SK-N-SH (cell line): ENCODE measurements around the gene SCYGR6.

Experiments
- YY1 ChIP-seq: IDR thresholded peaks from 2 replicates; pipeline ENCODE4 v1.4.0; 2012; ENCODE audit warnings: low read depth, mild to moderate bottlenecking
- TF ChIP-seq, protein P1 (sequence below): fragments of 200-600 bp; sonication (generic); IDR thresholded peaks from 2 replicates; pipeline ENCODE4 v1.6.1; 2017; ENCODE audit warnings: antibody characterized with exemption, mild to moderate bottlenecking, moderate library complexity

DNA sequence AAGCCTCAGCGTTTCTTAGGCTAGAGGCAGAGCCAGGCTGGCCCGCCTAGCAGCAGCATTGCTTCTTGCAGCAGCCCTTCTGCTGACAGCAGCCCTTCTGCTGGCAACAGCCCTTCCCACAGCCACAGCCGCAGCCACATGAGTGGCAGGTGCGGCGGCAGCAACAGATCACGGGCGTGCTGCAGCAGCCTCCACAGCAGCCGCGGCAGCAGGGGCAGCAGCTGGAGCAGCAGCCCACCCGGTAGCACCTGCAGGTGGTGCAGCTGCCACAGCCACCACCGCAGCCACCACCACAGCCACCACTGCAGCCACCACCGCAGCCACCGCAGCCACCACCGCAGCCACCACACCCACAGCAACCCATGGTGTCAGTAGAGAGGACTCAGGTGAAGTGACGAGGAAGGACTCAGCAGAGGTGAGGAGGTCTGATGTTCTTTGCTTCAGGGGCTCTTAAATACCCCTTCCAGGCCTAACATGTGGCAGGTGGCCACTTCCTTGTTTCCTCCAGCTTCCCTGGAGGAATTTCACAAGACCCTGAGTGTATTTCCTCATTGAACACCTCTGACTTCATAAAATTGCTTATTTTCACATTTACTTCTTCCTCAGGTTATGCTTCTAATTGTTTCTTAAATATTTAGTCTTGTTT is at the start of gene SCYGR6:
- TF ChIP-seq, protein P1, sequence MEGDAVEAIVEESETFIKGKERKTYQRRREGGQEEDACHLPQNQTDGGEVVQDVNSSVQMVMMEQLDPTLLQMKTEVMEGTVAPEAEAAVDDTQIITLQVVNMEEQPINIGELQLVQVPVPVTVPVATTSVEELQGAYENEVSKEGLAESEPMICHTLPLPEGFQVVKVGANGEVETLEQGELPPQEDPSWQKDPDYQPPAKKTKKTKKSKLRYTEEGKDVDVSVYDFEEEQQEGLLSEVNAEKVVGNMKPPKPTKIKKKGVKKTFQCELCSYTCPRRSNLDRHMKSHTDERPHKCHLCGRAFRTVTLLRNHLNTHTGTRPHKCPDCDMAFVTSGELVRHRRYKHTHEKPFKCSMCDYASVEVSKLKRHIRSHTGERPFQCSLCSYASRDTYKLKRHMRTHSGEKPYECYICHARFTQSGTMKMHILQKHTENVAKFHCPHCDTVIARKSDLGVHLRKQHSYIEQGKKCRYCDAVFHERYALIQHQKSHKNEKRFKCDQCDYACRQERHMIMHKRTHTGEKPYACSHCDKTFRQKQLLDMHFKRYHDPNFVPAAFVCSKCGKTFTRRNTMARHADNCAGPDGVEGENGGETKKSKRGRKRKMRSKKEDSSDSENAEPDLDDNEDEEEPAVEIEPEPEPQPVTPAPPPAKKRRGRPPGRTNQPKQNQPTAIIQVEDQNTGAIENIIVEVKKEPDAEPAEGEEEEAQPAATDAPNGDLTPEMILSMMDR = no peak
- no peak for TF ChIP-seq YY1
